ENCODE data around the gene GAK.

DNA sequence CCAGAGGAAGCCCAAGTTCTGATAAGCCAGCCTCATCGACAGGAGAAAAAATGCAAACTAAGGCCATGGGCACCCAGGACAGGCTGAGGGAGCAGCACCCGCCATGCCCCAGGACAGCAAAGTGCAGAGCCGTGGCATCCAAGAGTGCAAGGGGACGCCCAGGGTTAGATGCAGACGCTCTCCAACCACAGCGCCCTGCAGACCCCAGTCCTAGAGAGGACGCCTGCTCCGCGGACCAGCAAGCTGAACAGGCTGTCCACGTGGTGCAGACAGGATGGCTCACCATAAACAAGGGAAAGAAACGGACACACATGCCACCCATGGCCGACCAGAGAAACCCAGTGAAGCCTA is 32.6 kb downstream of the GAK start:
- TF ChIP-seq POLR2A (IDR thresholded peaks at IDR 0.05), result no peak
- TF ChIP-seq, protein P1, sequence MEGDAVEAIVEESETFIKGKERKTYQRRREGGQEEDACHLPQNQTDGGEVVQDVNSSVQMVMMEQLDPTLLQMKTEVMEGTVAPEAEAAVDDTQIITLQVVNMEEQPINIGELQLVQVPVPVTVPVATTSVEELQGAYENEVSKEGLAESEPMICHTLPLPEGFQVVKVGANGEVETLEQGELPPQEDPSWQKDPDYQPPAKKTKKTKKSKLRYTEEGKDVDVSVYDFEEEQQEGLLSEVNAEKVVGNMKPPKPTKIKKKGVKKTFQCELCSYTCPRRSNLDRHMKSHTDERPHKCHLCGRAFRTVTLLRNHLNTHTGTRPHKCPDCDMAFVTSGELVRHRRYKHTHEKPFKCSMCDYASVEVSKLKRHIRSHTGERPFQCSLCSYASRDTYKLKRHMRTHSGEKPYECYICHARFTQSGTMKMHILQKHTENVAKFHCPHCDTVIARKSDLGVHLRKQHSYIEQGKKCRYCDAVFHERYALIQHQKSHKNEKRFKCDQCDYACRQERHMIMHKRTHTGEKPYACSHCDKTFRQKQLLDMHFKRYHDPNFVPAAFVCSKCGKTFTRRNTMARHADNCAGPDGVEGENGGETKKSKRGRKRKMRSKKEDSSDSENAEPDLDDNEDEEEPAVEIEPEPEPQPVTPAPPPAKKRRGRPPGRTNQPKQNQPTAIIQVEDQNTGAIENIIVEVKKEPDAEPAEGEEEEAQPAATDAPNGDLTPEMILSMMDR (IDR thresholded peaks at IDR 0.05 in 4 of 5, conservative IDR thresholded peaks at IDR 0.05 in 1 of 5), result no peak

Measured in gastrocnemius medialis (tissue), 4 donors.